K562 (cell line): ENCODE measurements around the gene GPRC5B. TPM values are rescaled to one million over a fixed set of nuclear protein-coding genes. Genes with fewer than 3 reads are reported as not detected.

ENCODE experiments used
- ATAC-seq: fragments of 200-7000 bp; cut with Tn5 transposase; 3 replicates; pipeline ENCODE4 v1.9.1; 2020; ENCODE audit warnings: moderate library complexity
- BruUV-seq: library from RNA; stranded (reverse); fragments of 400-500 nt; replicated peaks from 2 replicates; lab custom pipeline; 2021; lab: Mats Ljungman, UMichigan
- CTCF ChIA-PET: fragments of 300-600 bp; formaldehyde crosslinking; extraction: SDS; loops from one replicate; lab custom pipeline; 2021; ENCODE audit warnings: low intra/inter-chr PET ratio; lab: Yijun Ruan, JAX
- POLR2A ChIA-PET: fragments of 300-600, 350-650 bp; sonication (Branson Sonifier 250); formaldehyde crosslinking; extraction: SDS; loops from one replicate; lab custom pipeline; 2021; ENCODE audit warnings: antibody characterized with exemption, inconsistent platforms; lab: Yijun Ruan, JAX
- DNase-seq, 4 experiments: peaks; one replicate each; pipeline versions ENCODE4 v3.0.0 to v3.0.0-alpha.2; 2011 to 2018; ENCODE audit warnings: low spot score in 3 of 4, mixed read lengths in 3 of 4; ENCODE audit errors: extremely low read depth in 1 of 4
- FAIRE-seq: peaks from 2 replicates; lab custom pipeline; 2011; peaks lifted over from hg19 to GRCh38; lab: Jason Lieb, UNC
- H2AFZ ChIP-seq: 2 replicates; pipeline ENCODE4 v1.6.0; 2011; ENCODE audit warnings: low read depth, low read length, control low read depth, inconsistent platforms
- H3K27ac ChIP-seq: fragments of 200-600 bp; 3 replicates; pipeline ENCODE4 v1.8.0; 2011; ENCODE audit warnings: low read depth, mild to moderate bottlenecking, control low read depth, inconsistent platforms, low read length, moderate library complexity, mixed read lengths; ENCODE audit errors: extremely low read depth
- H3K27me3 ChIP-seq, 2 experiments: fragments of 300-600 bp in 1 of 2; 2 replicates in 1 of 2; 3 replicates in 1 of 2; pipeline versions ENCODE4 v1.6.0 to v1.8.0; 2011; ENCODE audit warnings: inconsistent platforms in 2 of 2, low read length in 2 of 2, mild to moderate bottlenecking in 1 of 2, mixed read lengths in 1 of 2, moderate library complexity in 1 of 2; ENCODE audit not compliant: control insufficient read depth in 2 of 2, insufficient read depth in 2 of 2
- H3K36me3 ChIP-seq: fragments of 300-600 bp; 3 replicates; pipeline ENCODE4 v1.8.0; 2011; ENCODE audit warnings: mild to moderate bottlenecking, low read length, inconsistent platforms; ENCODE audit not compliant: control insufficient read depth, insufficient read depth
- H3K4me1 ChIP-seq, 2 experiments: fragments of 200-600 bp in 1 of 2; replicated peaks in 1 of 2; 2 replicates in 1 of 2; 3 replicates in 1 of 2; pipeline versions ENCODE4 v1.5.1 to v1.8.0; 2011; ENCODE audit warnings: inconsistent platforms in 2 of 2, low read length in 2 of 2, mild to moderate bottlenecking in 1 of 2, mixed read lengths in 1 of 2, moderate library complexity in 1 of 2; ENCODE audit not compliant: control insufficient read depth in 2 of 2, insufficient read depth in 2 of 2
- H3K4me2 ChIP-seq: 2 replicates; pipeline ENCODE4 v1.6.1; 2011; ENCODE audit warnings: low read length, control low read depth, inconsistent platforms, mixed read lengths; ENCODE audit not compliant: insufficient read depth
- H3K4me3 ChIP-seq: fragments of 200-600 bp; sonication (generic), shearing (Covaris generic); 2 replicates; pipeline ENCODE4 v1.5.1; 2016; ENCODE audit warnings: control low read depth, inconsistent platforms
- H3K79me2 ChIP-seq: fragments of 200-600 bp; 3 replicates; pipeline ENCODE4 v1.8.0; 2011; ENCODE audit warnings: low read length, inconsistent platforms; ENCODE audit not compliant: control insufficient read depth, insufficient read depth
- H3K9ac ChIP-seq, 2 experiments: 2 replicates each; pipeline versions ENCODE4 v1.6.0 to v1.6.1; 2011; ENCODE audit warnings: low read depth in 2 of 2, low read length in 2 of 2, control low read depth in 1 of 2, inconsistent platforms in 1 of 2, mild to moderate bottlenecking in 1 of 2, mixed read lengths in 1 of 2; ENCODE audit not compliant: insufficient read depth in 1 of 2
- H3K9me1 ChIP-seq: one replicate; pipeline ENCODE4 v1.6.0; 2011; ENCODE audit warnings: inconsistent platforms, mild to moderate bottlenecking, low read length, moderate library complexity; ENCODE audit not compliant: control insufficient read depth, insufficient read depth
- H3K9me3 ChIP-seq: replicated peaks from 2 replicates; pipeline ENCODE4 v1.5.1; 2011; ENCODE audit warnings: low read depth, low read length, inconsistent platforms; ENCODE audit not compliant: control insufficient read depth, insufficient read depth
- H4K20me1 ChIP-seq: replicated peaks from 2 replicates; pipeline ENCODE4 v1.6.1; 2011; ENCODE audit warnings: low read length, inconsistent platforms, mixed read lengths; ENCODE audit not compliant: control insufficient read depth, insufficient read depth
- FOS ChIP-seq: IDR thresholded peaks from 3 replicates; pipeline ENCODE4 v1.6.1; 2011; ENCODE audit not compliant: insufficient read length; ENCODE audit errors: extremely low read depth
- IRF2 ChIP-seq: sonication (generic); formaldehyde crosslinking; IDR thresholded peaks from 2 replicates; pipeline ENCODE4 v1.8.1; 2022; ENCODE audit warnings: mild to moderate bottlenecking, missing genetic modification reagents
- KAT7 ChIP-seq: sonication (generic); formaldehyde crosslinking; IDR thresholded peaks from 2 replicates; pipeline ENCODE4 v1.8.0; 2022; ENCODE audit warnings: missing genetic modification reagents, mild to moderate bottlenecking, borderline replicate concordance
- KDM2B ChIP-seq: fragments of 250-450 bp; sonication (Bioruptor Pico); IDR thresholded peaks from 2 replicates; pipeline ENCODE4 v1.8.0; 2021; ENCODE audit warnings: mild to moderate bottlenecking, moderate library complexity
- NR1H2 ChIP-seq: sonication (generic); formaldehyde crosslinking; IDR thresholded peaks from 2 replicates; pipeline ENCODE4 v1.4.0; 2020; ENCODE audit warnings: mild to moderate bottlenecking, missing genetic modification reagents
- PTTG1 ChIP-seq: fragments of 450-650 bp; IDR thresholded peaks from 2 replicates; pipeline ENCODE4 v1.6.1; 2016; ENCODE audit warnings: low read depth, mild to moderate bottlenecking, missing genetic modification characterization, missing compliant biosample characterization
- TOE1 ChIP-seq, 2 experiments: fragments of 450-650 bp in 1 of 2; sonication (generic) in 1 of 2; formaldehyde crosslinking in 1 of 2; IDR thresholded peaks; 2 replicates each; pipeline versions ENCODE4 v1.7.1 to v1.8.0; 2016 to 2022; ENCODE audit warnings: borderline replicate concordance in 2 of 2, mild to moderate bottlenecking in 2 of 2, antibody characterized with exemption in 1 of 2, inconsistent platforms in 1 of 2, low read depth in 1 of 2, missing genetic modification reagents in 1 of 2, moderate library complexity in 1 of 2
- VEZF1 ChIP-seq: fragments of 200-800 bp; sonication (Bioruptor generic); IDR thresholded peaks from 2 replicates; pipeline ENCODE4 v1.6.1; 2017; ENCODE audit warnings: missing genetic modification characterization, missing compliant biosample characterization
- ZZZ3 ChIP-seq: fragments of 450-650 bp; IDR thresholded peaks from 2 replicates; pipeline ENCODE4 v1.6.1; 2016; ENCODE audit warnings: antibody characterized with exemption, mild to moderate bottlenecking, moderate library complexity
- WGBS: fragments of 100-300 bp; shearing (Covaris generic); methylation state at CpG from one replicate; pipeline ENCODE4 v1.1.6; 2016; ENCODE audit warnings: low coverage, mixed read lengths; ENCODE audit not compliant: insufficient coverage; ENCODE audit errors: missing lambda C conversion rate; 5-methylcytosine and 5-hydroxymethylcytosine counted together
- in situ Hi-C: fragments of 300-500 bp; cut with MboI; formaldehyde crosslinking; loops from 4 replicates; pipeline ENCODE4 v1.15.0; 2018; ENCODE audit warnings: inconsistent platforms, mixed read lengths
- intact Hi-C: fragments of 100-400 bp; cut with micrococcal nuclease; formaldehyde crosslinking; loops from 2 replicates; pipeline ENCODE4 v1.14.2; 2022
- polyA plus RNA-seq, 8 experiments: library from polyadenylated mRNA; depleted of rRNA in 4 of 8; stranded (reverse) in 5 of 8; unstranded in 3 of 8; fragments of >200 nt; fragmentation: Nextera tagmentation in 2 of 8; fragmentation: Illumina TruSeq in 1 of 8; extraction: Ambion mirVana in 2 of 8; extraction: Trizol in 1 of 8; gene quantifications; 2 replicates each; pipeline versions ENCODE4 v1.2.1 to v1.2.3, GENCODE V29; 2011 to 2014; ENCODE audit warnings: inconsistent platforms in 1 of 8, missing spikeins in 1 of 8
- total RNA-seq, 7 experiments: library from RNA; depleted of rRNA in 6 of 7; stranded (reverse); fragments of >200 nt in 6 of 7; fragmentation: Illumina TruSeq in 2 of 7; extraction: Trizol in 2 of 7; gene quantifications; 2 replicates each; pipeline versions ENCODE4 v1.2.1 to v1.2.3, GENCODE V29; 2011 to 2021; ENCODE audit warnings: low replicate concordance in 1 of 7
- TF ChIP-seq, protein P1 (sequence below): fragments of 250-450 bp; sonication (Bioruptor Pico); IDR thresholded peaks from 2 replicates; pipeline ENCODE4 v1.5.0; 2021; ENCODE audit warnings: mild to moderate bottlenecking, moderate library complexity
- TF ChIP-seq, protein P2 (sequence below): fragments of 450-650 bp; formaldehyde crosslinking; IDR thresholded peaks from 2 replicates; pipeline ENCODE4 v1.4.0; 2022; ENCODE audit warnings: mild to moderate bottlenecking, moderate library complexity
- TF ChIP-seq, protein P3 (sequence below): IDR thresholded peaks from 3 replicates; pipeline ENCODE4 v1.6.1; 2011; ENCODE audit warnings: borderline replicate concordance, mild to moderate bottlenecking, moderate library complexity; ENCODE audit not compliant: insufficient read length; ENCODE audit errors: extremely low read depth

Gene GPRC5B
- total and polyA plus RNA-seq, 9 of the 15 experiments (the other 6 are each of a cell fraction or from before 2014, with no cell fraction given) = 0.65 to 5.5 (median 1.3) TPM

- CTCF ChIA-PET = no interaction called here
- Histone ChIP-seq H3K4me3 (no peak overlapping the region), H3K36me3 (no peaks in the 10 kb centered on the region), H3K9me3 (no peaks in the 10 kb centered on the region), H4K20me1 (0 out of 2 replicates have a peak, but pooled peaks cover 5% of the 10 kb centered on the region), H3K4me2 (no peak overlapping the region), H3K27me3 (peaks cover 9 to 31% of the 10 kb centered on the region in 2 experiments; a peak in 4 of 5 replicates), H3K27ac (no peak overlapping the region), H3K9ac (no peak overlapping the region), H3K9me1 (no peaks in the 10 kb centered on the region), H2AFZ (no peak overlapping the region), H3K4me1 (peaks cover 0 to 5% of the 10 kb centered on the region in 2 experiments; a peak in 2 of 5 replicates), H3K79me2 (no peaks in the 10 kb centered on the region)
- in situ Hi-C loops (no loop called here), intact Hi-C loops (no loop called here)
- DNase-seq (no peak), FAIRE-seq (no peak), ATAC-seq (no peak)
- BruUV-seq = no TSS peak
- POLR2A ChIA-PET = no interaction called here
- WGBS = 17% methylated on average over 28 of the region's 33 CpGs
- TF ChIP-seq, protein P1, sequence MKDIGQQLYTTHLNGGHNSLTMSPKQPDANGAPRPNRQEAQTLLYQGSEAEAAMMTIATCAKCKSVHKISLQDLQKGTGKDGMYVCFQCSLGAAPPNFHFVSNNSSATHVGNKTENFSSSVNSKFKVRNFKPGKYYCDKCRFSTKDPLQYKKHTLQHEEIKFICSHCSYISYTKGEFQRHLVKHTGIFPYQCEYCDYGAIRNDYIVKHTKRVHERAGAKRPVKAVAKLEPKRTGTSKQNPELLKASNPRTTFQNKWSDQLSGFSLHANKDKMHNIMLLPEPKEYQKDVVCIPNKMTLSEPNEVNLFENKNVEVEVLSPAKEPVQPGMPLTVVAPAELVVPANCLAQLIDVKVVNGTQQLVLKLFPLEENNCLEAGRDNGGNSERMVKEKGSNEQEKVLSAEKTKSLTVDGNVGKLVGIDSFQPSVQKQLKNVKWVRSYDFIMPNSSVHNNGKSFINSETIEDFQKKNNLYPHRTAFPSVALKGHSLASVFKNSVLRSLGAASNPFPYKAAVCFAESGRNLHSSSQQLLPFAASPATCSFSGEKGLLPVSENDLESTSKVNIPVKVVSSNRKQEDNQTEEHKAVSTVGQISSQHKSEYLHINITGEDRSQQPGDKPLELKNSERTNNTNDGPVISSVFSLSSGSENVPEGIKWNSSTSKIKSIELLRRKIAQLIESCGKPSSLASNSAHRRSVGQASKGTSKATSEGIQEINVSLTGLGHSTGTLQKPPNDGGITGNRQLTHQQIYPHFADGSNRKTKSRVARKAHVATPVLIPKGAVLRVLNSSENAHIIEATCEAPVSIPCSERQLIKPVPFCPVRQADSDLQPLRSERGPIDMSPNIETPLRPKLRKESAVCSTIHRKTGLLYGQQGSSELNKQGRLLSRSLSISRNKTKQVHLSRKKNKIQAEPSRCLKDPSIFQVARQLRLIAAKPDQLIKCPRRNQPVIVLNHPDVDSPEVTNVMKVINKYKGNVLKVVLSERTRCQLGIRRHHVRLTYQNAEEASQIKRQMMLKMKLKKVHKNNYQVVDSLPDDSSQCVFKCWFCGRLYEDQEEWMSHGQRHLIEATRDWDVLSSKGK (CRISPR knock-in tag) = no peak
- TF ChIP-seq TOE1 (IDR thresholded peaks at IDR 0.05; ENCODE audit: borderline replicate concordance) (no peak), TOE1 (CRISPR knock-in tag; IDR thresholded peaks at IDR 0.05; ENCODE audit: borderline replicate concordance, low read depth) (no peak), NR1H2 (CRISPR knock-in tag) (no peak), KDM2B (CRISPR knock-in tag) (no peak), IRF2 (no peak), VEZF1 (no peak), ZZZ3 (no peak), KAT7 (CRISPR knock-in tag) (no peak), PTTG1 (tag) (no peak), FOS (no peak)
- TF ChIP-seq, protein P2, sequence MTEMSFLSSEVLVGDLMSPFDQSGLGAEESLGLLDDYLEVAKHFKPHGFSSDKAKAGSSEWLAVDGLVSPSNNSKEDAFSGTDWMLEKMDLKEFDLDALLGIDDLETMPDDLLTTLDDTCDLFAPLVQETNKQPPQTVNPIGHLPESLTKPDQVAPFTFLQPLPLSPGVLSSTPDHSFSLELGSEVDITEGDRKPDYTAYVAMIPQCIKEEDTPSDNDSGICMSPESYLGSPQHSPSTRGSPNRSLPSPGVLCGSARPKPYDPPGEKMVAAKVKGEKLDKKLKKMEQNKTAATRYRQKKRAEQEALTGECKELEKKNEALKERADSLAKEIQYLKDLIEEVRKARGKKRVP (CRISPR knock-in tag) = no peak
- TF ChIP-seq, protein P3, sequence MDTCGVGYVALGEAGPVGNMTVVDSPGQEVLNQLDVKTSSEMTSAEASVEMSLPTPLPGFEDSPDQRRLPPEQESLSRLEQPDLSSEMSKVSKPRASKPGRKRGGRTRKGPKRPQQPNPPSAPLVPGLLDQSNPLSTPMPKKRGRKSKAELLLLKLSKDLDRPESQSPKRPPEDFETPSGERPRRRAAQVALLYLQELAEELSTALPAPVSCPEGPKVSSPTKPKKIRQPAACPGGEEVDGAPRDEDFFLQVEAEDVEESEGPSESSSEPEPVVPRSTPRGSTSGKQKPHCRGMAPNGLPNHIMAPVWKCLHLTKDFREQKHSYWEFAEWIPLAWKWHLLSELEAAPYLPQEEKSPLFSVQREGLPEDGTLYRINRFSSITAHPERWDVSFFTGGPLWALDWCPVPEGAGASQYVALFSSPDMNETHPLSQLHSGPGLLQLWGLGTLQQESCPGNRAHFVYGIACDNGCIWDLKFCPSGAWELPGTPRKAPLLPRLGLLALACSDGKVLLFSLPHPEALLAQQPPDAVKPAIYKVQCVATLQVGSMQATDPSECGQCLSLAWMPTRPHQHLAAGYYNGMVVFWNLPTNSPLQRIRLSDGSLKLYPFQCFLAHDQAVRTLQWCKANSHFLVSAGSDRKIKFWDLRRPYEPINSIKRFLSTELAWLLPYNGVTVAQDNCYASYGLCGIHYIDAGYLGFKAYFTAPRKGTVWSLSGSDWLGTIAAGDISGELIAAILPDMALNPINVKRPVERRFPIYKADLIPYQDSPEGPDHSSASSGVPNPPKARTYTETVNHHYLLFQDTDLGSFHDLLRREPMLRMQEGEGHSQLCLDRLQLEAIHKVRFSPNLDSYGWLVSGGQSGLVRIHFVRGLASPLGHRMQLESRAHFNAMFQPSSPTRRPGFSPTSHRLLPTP = no peak
Observed at GRCh38 chr16:19872179-19872863, 12.3 kb downstream of the GPRC5B start.
